ENCODE measurements around the gene PRCP. TPM values are rescaled to one million over a fixed set of nuclear protein-coding genes. Genes with fewer than 3 reads are reported as not detected.
A peak's percentile ranks its signal among the peaks of the same experiment; 100 is the strongest.
"Not testable (repeated sequence)": the region's sequence is repeated elsewhere in the genome, so short reads cannot be mapped to it uniquely, and the experiment has no call there.

PRCP gene
- total RNA-seq (2014; rRNA removed; shearing (Covaris generic)), result 86.6 and 96.9 TPM in 2 replicates

- DNase-seq (ENCODE audit: low spot score), result peak; percentile 88
Observed at GRCh38 chr11:82900277-82901164, at the start of gene PRCP. PRCP (minus strand) TSS chr11:82900430; CDS start chr11:82900402, 28 bp downstream.

GRCh38 chr11:82949352-82949751 is 49.1 kb upstream of the PRCP start:
- no peak for DNase-seq (ENCODE audit: low spot score)

GRCh38 chr11:82945682-82946081 is 45.5 kb upstream of the PRCP start:
- DNase-seq (ENCODE audit: low spot score), result no peak

- DNase-seq (ENCODE audit: low spot score), result not testable (repeated sequence)
Observed at GRCh38 chr11:82945041-82945440, 44.8 kb upstream of the PRCP start.

GRCh38 chr11:82944198-82944597 is 44.0 kb upstream of the PRCP start:
- DNase-seq (ENCODE audit: low spot score), result no peak

GRCh38 chr11:82943430-82943829 is 43.2 kb upstream of the PRCP start:
- not testable (repeated sequence) for DNase-seq (ENCODE audit: low spot score)

- no peak for DNase-seq (ENCODE audit: low spot score)
Observed at GRCh38 chr11:82942376-82942775, 42.1 kb upstream of the PRCP start.

GRCh38 chr11:82939456-82939855 is 39.2 kb upstream of the PRCP start:
- no peak for DNase-seq (ENCODE audit: low spot score)

GRCh38 chr11:82937554-82937953 is 37.3 kb upstream of the PRCP start:
- no peak for DNase-seq (ENCODE audit: low spot score)

GRCh38 chr11:82936261-82936660 is 36.0 kb upstream of the PRCP start:
- no peak for DNase-seq (ENCODE audit: low spot score)

GRCh38 chr11:82932564-82932963 is 32.3 kb upstream of the PRCP start:
- DNase-seq (ENCODE audit: low spot score), result no peak

- DNase-seq (ENCODE audit: low spot score), result no peak
Observed at GRCh38 chr11:82930734-82931133, 30.5 kb upstream of the PRCP start.

- DNase-seq (ENCODE audit: low spot score), result no peak
Observed at GRCh38 chr11:82930229-82930628, 30.0 kb upstream of the PRCP start.

GRCh38 chr11:82929121-82929520 is 28.9 kb upstream of the PRCP start:
- no peak for DNase-seq (ENCODE audit: low spot score)

- DNase-seq (ENCODE audit: low spot score), result peak; percentile 75
Observed at GRCh38 chr11:82927264-82927880, 27.1 kb upstream of the PRCP start.

- no peak for DNase-seq (ENCODE audit: low spot score)
Observed at GRCh38 chr11:82924522-82925224, 24.4 kb upstream of the PRCP start.

- not testable (repeated sequence) for DNase-seq (ENCODE audit: low spot score)
Observed at GRCh38 chr11:82922396-82923173, 22.4 kb upstream of the PRCP start.

- not testable (repeated sequence) for DNase-seq (ENCODE audit: low spot score)
Observed at GRCh38 chr11:82920227-82920626, 20.0 kb upstream of the PRCP start.

- DNase-seq (ENCODE audit: low spot score), result not testable (repeated sequence)
Observed at GRCh38 chr11:82919786-82920185, 19.6 kb upstream of the PRCP start.

- no peak for DNase-seq (ENCODE audit: low spot score)
Observed at GRCh38 chr11:82909015-82909640, 8.9 kb upstream of the PRCP start.

GRCh38 chr11:82908311-82908710 is 8.1 kb upstream of the PRCP start:
- DNase-seq (ENCODE audit: low spot score), result no peak

Measured in A172 (cell line).